DOHH2 (cell line): ENCODE data around the gene ACADS.

Experiments used
- H3F3A ChIP-seq: fragments of 200-600 bp; sonication (generic), shearing (Covaris generic); 2 replicates; pipeline ENCODE4 v1.6.0; 2016; ENCODE audit warnings: antibody characterized with exemption, mild to moderate bottlenecking; ENCODE audit not compliant: control insufficient read depth, insufficient read depth
- H3K27ac ChIP-seq: fragments of 200-600 bp; sonication (generic); 2 replicates; pipeline ENCODE4 v1.5.1; 2014; ENCODE audit warnings: low read depth, mild to moderate bottlenecking, low read length, moderate library complexity
- H3K27me3 ChIP-seq: fragments of 200-600 bp; sonication (generic); 2 replicates; pipeline ENCODE4 v1.6.1; 2014; ENCODE audit warnings: mild to moderate bottlenecking, low read length, mixed read lengths; ENCODE audit not compliant: control insufficient read depth
- H3K36me3 ChIP-seq: fragments of 200-600 bp; sonication (generic); 2 replicates; pipeline ENCODE4 v1.6.1; 2014; ENCODE audit warnings: mild to moderate bottlenecking, low read length, moderate library complexity, mixed read lengths; ENCODE audit not compliant: control insufficient read depth
- H3K4me1 ChIP-seq: fragments of 200-600 bp; sonication (generic); 2 replicates; pipeline ENCODE4 v1.6.1; 2014; ENCODE audit warnings: mild to moderate bottlenecking, low read length, mixed read lengths; ENCODE audit not compliant: control insufficient read depth
- H3K4me2 ChIP-seq: fragments of 200-600 bp; sonication (generic); 2 replicates; pipeline ENCODE4 v1.6.0; 2014; ENCODE audit warnings: mild to moderate bottlenecking, low read length, moderate library complexity
- H3K4me3 ChIP-seq: fragments of 200-600 bp; sonication (generic); 2 replicates; pipeline ENCODE4 v1.5.1; 2014; ENCODE audit warnings: mild to moderate bottlenecking, low read length, mixed read lengths
- H3K79me2 ChIP-seq: fragments of 200-600 bp; sonication (generic); 2 replicates; pipeline ENCODE4 v1.6.1; 2014; ENCODE audit warnings: mild to moderate bottlenecking, low read length, mixed read lengths; ENCODE audit not compliant: control insufficient read depth
- H3K9me2 ChIP-seq: fragments of 200-600 bp; sonication (generic); replicated peaks from 2 replicates; pipeline ENCODE4 v1.6.1; 2014; ENCODE audit warnings: mild to moderate bottlenecking, low read length, mixed read lengths; ENCODE audit not compliant: control insufficient read depth
- H3K9me3 ChIP-seq: fragments of 200-600 bp; sonication (generic); 2 replicates; pipeline ENCODE4 v1.6.1; 2014; ENCODE audit warnings: antibody characterized with exemption, low read length, mixed read lengths; ENCODE audit not compliant: control insufficient read depth, insufficient read depth
- H4K20me1 ChIP-seq: fragments of 200-600 bp; sonication (generic); 2 replicates; pipeline ENCODE4 v1.6.0; 2014; ENCODE audit warnings: low read depth, mild to moderate bottlenecking, antibody characterized with exemption, low read length, moderate library complexity; ENCODE audit not compliant: control insufficient read depth, insufficient read depth
- EZH2phosphoT487 ChIP-seq: fragments of 200-600 bp; sonication (generic); IDR thresholded peaks from 2 replicates; pipeline ENCODE4 v1.6.1; 2017; ENCODE audit warnings: borderline replicate concordance, mild to moderate bottlenecking, antibody characterized with exemption, low read length, moderate library complexity, mixed read lengths
- TF ChIP-seq, protein P1 (sequence below): fragments of 200-600 bp; sonication (generic); IDR thresholded peaks from one replicate; pipeline ENCODE4 v1.5.1; 2014; ENCODE audit warnings: antibody characterized with exemption, mild to moderate bottlenecking, low read depth, low read length; ENCODE audit not compliant: poor library complexity, severe bottlenecking

The ACADS gene

DNA sequence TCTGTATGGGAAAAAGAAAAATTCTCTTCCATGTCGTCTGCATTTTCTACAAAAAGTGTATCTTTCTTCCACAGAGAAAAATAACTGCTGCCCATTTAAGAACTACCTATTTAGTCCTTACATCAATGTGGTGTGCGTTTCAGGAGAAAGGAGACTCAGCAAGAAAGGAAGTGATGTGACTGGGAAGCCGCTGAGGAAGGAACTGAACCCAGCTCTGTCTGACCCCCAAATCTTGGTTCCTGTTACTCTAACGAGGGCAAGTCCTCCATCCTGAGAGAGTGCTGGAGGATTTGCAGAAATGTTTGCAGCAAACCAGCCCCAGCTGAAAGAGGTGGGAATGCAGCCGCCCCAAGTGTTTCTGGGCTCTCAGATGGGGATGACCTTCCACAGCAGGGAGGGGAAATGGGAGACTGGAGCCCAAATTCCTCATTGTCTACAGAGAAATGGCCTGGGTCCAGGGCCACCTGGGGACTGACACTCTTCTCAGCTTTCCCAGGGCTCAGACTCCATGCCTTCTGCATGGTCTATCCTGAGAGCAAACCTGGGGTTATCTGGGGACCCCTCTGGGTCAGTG is 45.4 kb upstream of the ACADS start:
- Histone ChIP-seq H3K4me2 (no peak overlapping the region), H3K4me1 (peaks cover 22% of the 10 kb centered on the region), H3K4me3 (no peak overlapping the region), H3K36me3 (no peaks in the 10 kb centered on the region), H3K79me2 (no peaks in the 10 kb centered on the region), H3K27me3 (no peaks in the 10 kb centered on the region), H3K9me3 (no peaks in the 10 kb centered on the region), H4K20me1 (no peaks in the 10 kb centered on the region), H3K9me2 (no peaks in the 10 kb centered on the region), H3F3A (peaks cover 14% of the 10 kb centered on the region; the same call in 1 of the 2 replicates), H3K27ac (no peak overlapping the region)
- TF ChIP-seq, protein P1, sequence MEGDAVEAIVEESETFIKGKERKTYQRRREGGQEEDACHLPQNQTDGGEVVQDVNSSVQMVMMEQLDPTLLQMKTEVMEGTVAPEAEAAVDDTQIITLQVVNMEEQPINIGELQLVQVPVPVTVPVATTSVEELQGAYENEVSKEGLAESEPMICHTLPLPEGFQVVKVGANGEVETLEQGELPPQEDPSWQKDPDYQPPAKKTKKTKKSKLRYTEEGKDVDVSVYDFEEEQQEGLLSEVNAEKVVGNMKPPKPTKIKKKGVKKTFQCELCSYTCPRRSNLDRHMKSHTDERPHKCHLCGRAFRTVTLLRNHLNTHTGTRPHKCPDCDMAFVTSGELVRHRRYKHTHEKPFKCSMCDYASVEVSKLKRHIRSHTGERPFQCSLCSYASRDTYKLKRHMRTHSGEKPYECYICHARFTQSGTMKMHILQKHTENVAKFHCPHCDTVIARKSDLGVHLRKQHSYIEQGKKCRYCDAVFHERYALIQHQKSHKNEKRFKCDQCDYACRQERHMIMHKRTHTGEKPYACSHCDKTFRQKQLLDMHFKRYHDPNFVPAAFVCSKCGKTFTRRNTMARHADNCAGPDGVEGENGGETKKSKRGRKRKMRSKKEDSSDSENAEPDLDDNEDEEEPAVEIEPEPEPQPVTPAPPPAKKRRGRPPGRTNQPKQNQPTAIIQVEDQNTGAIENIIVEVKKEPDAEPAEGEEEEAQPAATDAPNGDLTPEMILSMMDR: no peak
- TF ChIP-seq EZH2phosphoT487: no peak

- peak overlapping the region; percentile 94 for H3K4me2 ChIP-seq
- peaks cover 23% of the 10 kb centered on the region for H3K36me3 ChIP-seq
- peak overlapping the region; percentile 84; the same call in 1 of the 2 replicates for H3K4me3 ChIP-seq
- H3K27ac ChIP-seq: peak overlapping the region; percentile 93
- H3K9me3 ChIP-seq: no peaks in the 10 kb centered on the region
- peaks cover 16% of the 10 kb centered on the region for H4K20me1 ChIP-seq
- TF ChIP-seq, protein P1: no peak
- TF ChIP-seq EZH2phosphoT487: no peak
- peaks cover 40% of the 10 kb centered on the region for H3K4me1 ChIP-seq
- H3K27me3 ChIP-seq: no peaks in the 10 kb centered on the region
- no peaks in the 10 kb centered on the region for H3K9me2 ChIP-seq
- H3F3A ChIP-seq: peaks cover 22% of the 10 kb centered on the region
- H3K79me2 ChIP-seq: peaks cover 26% of the 10 kb centered on the region
These were observed 41.1 kb upstream of the ACADS start for GRCh38 chr12:120684523-120684932.

- Histone ChIP-seq H3K4me3 (peak overlapping the region; percentile 84), H3K4me1 (peaks cover 39% of the 10 kb centered on the region), H3K27ac (peak overlapping the region; percentile 93)
These were observed 40.1 kb upstream of the ACADS start for GRCh38 chr12:120685522-120685921.

More at GRCh38 chr12:120685522-120685921, 40.1 kb upstream of the ACADS start:
- peaks cover 16% of the 10 kb centered on the region for H4K20me1 ChIP-seq
- TF ChIP-seq, protein P1: no peak
- no peak for TF ChIP-seq EZH2phosphoT487
- peaks cover 30% of the 10 kb centered on the region for H3K36me3 ChIP-seq
- peak overlapping the region; percentile 94 for H3K4me2 ChIP-seq
- peaks cover 22% of the 10 kb centered on the region for H3F3A ChIP-seq
- H3K9me3 ChIP-seq: no peaks in the 10 kb centered on the region
- H3K79me2 ChIP-seq: peaks cover 36% of the 10 kb centered on the region
- no peaks in the 10 kb centered on the region for H3K27me3 ChIP-seq
- no peaks in the 10 kb centered on the region for H3K9me2 ChIP-seq
